DND-41 (cell line): ENCODE data around the gene BARHL1.

Source experiments
- ATAC-seq: fragments of 200-7000 bp; cut with Tn5 transposase; 3 replicates; pipeline ENCODE4 v1.9.1; 2021; ENCODE audit warnings: low read depth; ENCODE audit not compliant: insufficient read depth
- DNase-seq: peaks from one replicate; pipeline ENCODE4 v3.0.0-alpha.2; 2020
- H2AFZ ChIP-seq: 2 replicates; pipeline ENCODE4 v1.6.0; 2012; ENCODE audit warnings: low read depth, low read length
- H3K27ac ChIP-seq: 2 replicates; pipeline ENCODE4 v1.5.1; 2012; ENCODE audit warnings: low read length, inconsistent platforms
- H3K27me3 ChIP-seq: fragments of 200-600 bp; sonication (generic); 2 replicates; pipeline ENCODE4 v1.6.0; 2012; ENCODE audit warnings: low read length, mild to moderate bottlenecking, inconsistent platforms; ENCODE audit not compliant: insufficient read depth, poor library complexity
- H3K36me3 ChIP-seq: 2 replicates; pipeline ENCODE4 v1.5.1; 2012; ENCODE audit warnings: low read length, inconsistent platforms; ENCODE audit not compliant: insufficient read depth
- H3K4me1 ChIP-seq: 2 replicates; pipeline ENCODE4 v1.5.1; 2012; ENCODE audit warnings: mild to moderate bottlenecking, low read length; ENCODE audit not compliant: insufficient read depth
- H3K4me2 ChIP-seq: 2 replicates; pipeline ENCODE4 v1.6.0; 2012; ENCODE audit warnings: mild to moderate bottlenecking, moderate library complexity, low read length, inconsistent platforms; ENCODE audit not compliant: insufficient read depth
- H3K4me3 ChIP-seq, 2 experiments: fragments of 200-600 bp in 1 of 2; shearing (Covaris generic) in 1 of 2; 2 replicates each; pipeline ENCODE4 v1.5.1; 2012 to 2016; ENCODE audit warnings: inconsistent platforms in 2 of 2, low read length in 2 of 2, mild to moderate bottlenecking in 2 of 2, low read depth in 1 of 2, moderate library complexity in 1 of 2
- H3K79me2 ChIP-seq: 2 replicates; pipeline ENCODE4 v1.6.0; 2012; ENCODE audit warnings: low read length, inconsistent platforms; ENCODE audit not compliant: insufficient read depth
- H3K9ac ChIP-seq: 2 replicates; pipeline ENCODE4 v1.6.0; 2012; ENCODE audit warnings: low read depth, mild to moderate bottlenecking, inconsistent platforms, low read length, moderate library complexity
- H3K9me3 ChIP-seq: 2 replicates; pipeline ENCODE4 v1.5.1; 2012; ENCODE audit warnings: low read length, moderate library complexity, mild to moderate bottlenecking, inconsistent platforms; ENCODE audit not compliant: insufficient read depth, severe bottlenecking
- H4K20me1 ChIP-seq: 2 replicates; pipeline ENCODE4 v1.6.0; 2012; ENCODE audit warnings: low read length; ENCODE audit not compliant: insufficient read depth
- EZH2 ChIP-seq: IDR thresholded peaks from 3 replicates; pipeline ENCODE4 v1.6.1; 2012; ENCODE audit warnings: borderline replicate concordance, low read depth, mild to moderate bottlenecking, moderate library complexity, low read length, inconsistent platforms; ENCODE audit not compliant: severe bottlenecking
- TF ChIP-seq, protein P1 (sequence below): IDR thresholded peaks from 2 replicates; pipeline ENCODE4 v1.5.1; 2012; ENCODE audit warnings: borderline replicate concordance, low read length, moderate library complexity, mild to moderate bottlenecking; ENCODE audit not compliant: poor library complexity, severe bottlenecking; ENCODE audit errors: extremely low read depth

The BARHL1 gene

DNA sequence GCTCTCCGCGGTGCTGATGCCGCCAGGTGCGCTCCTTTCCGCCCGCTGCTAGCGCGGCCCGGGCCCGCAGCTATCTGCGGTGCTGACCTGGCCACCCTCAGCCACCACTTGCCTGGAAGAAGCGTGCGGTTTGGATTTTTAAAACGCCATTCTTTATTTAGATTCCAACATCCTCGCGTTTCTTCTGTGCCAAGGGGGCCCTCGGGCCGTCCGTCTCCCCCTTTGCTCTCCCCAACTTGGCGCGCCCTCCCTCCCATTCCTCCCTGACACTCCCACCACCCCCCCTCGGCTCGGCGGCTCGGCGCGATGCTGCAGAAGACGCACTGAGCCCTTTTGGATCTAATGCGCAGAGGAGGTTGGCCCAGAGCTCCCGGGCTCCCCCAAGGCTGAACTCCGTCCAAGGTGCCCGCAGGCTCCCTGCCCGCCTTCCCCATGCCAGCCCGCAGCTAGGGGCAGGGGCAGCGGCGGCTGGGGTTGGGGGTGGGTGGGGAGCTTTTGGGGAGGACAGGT lies at the start of gene BARHL1:
Gene BARHL1 (plus strand): TSS at position 331 of the 510 bp plus-strand sequence. CDS start 192 bp downstream, outside the sequence.
- Histone ChIP-seq H3K9me3 (no peaks in the 10 kb centered on the region), H2AFZ (no peak within 1 kb of the TSS), H3K27me3 (no peaks in the 10 kb centered on the region), H3K4me2 (no peak within 1 kb of the TSS), H4K20me1 (peaks cover 24% of the 10 kb centered on the region; the same call in 1 of the 2 replicates), H3K4me3 (no peak within 1 kb of the TSS), H3K4me1 (0 out of 2 replicates have a peak, but pooled peaks cover 3% of the 10 kb centered on the region), H3K9ac (no peak within 1 kb of the TSS), H3K36me3 (no peaks in the 10 kb centered on the region), H3K79me2 (no peaks in the 10 kb centered on the region), H3K27ac (no peak within 1 kb of the TSS)
- ATAC-seq (no peak), DNase-seq (no peak)
- TF ChIP-seq, protein P1, sequence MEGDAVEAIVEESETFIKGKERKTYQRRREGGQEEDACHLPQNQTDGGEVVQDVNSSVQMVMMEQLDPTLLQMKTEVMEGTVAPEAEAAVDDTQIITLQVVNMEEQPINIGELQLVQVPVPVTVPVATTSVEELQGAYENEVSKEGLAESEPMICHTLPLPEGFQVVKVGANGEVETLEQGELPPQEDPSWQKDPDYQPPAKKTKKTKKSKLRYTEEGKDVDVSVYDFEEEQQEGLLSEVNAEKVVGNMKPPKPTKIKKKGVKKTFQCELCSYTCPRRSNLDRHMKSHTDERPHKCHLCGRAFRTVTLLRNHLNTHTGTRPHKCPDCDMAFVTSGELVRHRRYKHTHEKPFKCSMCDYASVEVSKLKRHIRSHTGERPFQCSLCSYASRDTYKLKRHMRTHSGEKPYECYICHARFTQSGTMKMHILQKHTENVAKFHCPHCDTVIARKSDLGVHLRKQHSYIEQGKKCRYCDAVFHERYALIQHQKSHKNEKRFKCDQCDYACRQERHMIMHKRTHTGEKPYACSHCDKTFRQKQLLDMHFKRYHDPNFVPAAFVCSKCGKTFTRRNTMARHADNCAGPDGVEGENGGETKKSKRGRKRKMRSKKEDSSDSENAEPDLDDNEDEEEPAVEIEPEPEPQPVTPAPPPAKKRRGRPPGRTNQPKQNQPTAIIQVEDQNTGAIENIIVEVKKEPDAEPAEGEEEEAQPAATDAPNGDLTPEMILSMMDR = no peak
- TF ChIP-seq EZH2 = no peak

DNA sequence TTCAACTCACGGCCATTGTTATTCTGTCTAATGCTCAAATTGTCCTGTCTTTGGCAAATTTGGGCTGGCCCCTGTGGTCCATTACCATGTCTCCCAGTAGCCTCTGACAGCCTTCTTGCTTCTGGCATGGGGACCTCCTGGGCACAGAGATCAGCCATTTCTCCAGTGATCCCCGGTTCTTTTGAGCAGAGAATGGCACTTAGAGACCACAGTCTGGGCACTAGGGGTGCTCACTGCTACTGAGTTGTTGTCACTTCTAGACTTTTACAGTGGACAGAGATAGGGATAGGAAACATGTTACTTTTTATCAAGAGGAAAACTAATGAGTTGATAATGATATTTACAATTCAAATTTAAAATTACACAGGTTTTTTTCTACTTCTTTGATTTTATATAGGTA lies 47.6 kb upstream of the BARHL1 start:
- Histone ChIP-seq H4K20me1 (no peaks in the 10 kb centered on the region), H3K4me2 (no peak overlapping the region), H3K79me2 (no peaks in the 10 kb centered on the region), H3K9ac (no peak overlapping the region), H2AFZ (no peak overlapping the region), H3K4me3 (no peak overlapping the region), H3K36me3 (no peaks in the 10 kb centered on the region), H3K27me3 (no peaks in the 10 kb centered on the region), H3K27ac (no peak overlapping the region), H3K4me1 (no peaks in the 10 kb centered on the region), H3K9me3 (no peaks in the 10 kb centered on the region)
- TF ChIP-seq, protein P1 = no peak
- TF ChIP-seq EZH2 = no peak
- ATAC-seq = no peak
- DNase-seq = no peak

DNA sequence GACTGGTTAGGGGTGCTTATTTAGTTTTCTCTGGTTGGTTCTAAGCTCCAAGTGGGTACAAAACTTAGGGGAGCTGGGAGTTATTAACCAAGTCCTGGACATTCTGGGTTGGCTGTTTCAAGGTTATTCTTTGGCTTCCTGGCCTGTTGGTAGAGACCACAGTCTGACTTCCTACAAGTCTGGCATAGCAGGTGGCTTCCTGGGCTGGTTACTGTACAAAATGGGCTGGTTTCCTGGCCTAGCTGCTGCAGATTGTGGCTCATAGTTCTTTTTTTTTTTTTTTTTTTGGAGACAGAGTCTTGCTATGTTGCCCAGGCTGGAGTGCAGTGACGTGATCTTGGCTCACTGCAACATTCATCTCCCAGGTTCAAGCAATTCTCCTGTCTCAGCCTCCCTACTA lies 46.3 kb upstream of the BARHL1 start:
- ATAC-seq (no peak), DNase-seq (peak; percentile 8)
- no peak overlapping the region for H3K4me3 ChIP-seq
- no peaks in the 10 kb centered on the region for H3K4me1 ChIP-seq
- no peak for TF ChIP-seq EZH2
- TF ChIP-seq, protein P1 = no peak
- H3K9ac ChIP-seq = no peak overlapping the region
- no peak overlapping the region for H3K27ac ChIP-seq
- no peaks in the 10 kb centered on the region for H3K27me3 ChIP-seq
- no peak overlapping the region for H3K4me2 ChIP-seq
- H3K9me3 ChIP-seq = no peaks in the 10 kb centered on the region
- H4K20me1 ChIP-seq = no peaks in the 10 kb centered on the region
- no peaks in the 10 kb centered on the region for H3K36me3 ChIP-seq
- H2AFZ ChIP-seq = no peak overlapping the region
- no peaks in the 10 kb centered on the region for H3K79me2 ChIP-seq
